HG03575 (cell line): ENCODE data around the gene TNFAIP3.
"Not testable (repeated sequence)": the region's sequence is repeated elsewhere in the genome, so short reads cannot be mapped to it uniquely, and the experiment has no call there.

ENCODE experiments used
- ATAC-seq: cut with Tn5 transposase; IDR thresholded peaks from one replicate; pipeline ENCODE4 v1.9.1; 2021; ENCODE audit not compliant: unreplicated experiment, insufficient number of reproducible peaks, low FRiP score; ENCODE audit errors: extremely low read depth

The TNFAIP3 gene

GRCh38 chr6:137875058-137875520 is 8.0 kb downstream of the TNFAIP3 start:
- no peak for ATAC-seq

- ATAC-seq, result no peak
Observed at GRCh38 chr6:137875606-137876005, 8.5 kb downstream of the TNFAIP3 start.

- no peak for ATAC-seq
Observed at GRCh38 chr6:137876547-137876946, 9.5 kb downstream of the TNFAIP3 start.

- ATAC-seq, result no peak
Observed at GRCh38 chr6:137877113-137877512, 10.1 kb downstream of the TNFAIP3 start.

GRCh38 chr6:137877606-137878005 is 10.5 kb downstream of the TNFAIP3 start:
- ATAC-seq, result no peak

GRCh38 chr6:137878029-137878428 is 11.0 kb downstream of the TNFAIP3 start:
- ATAC-seq, result no peak

- no peak for ATAC-seq
Observed at GRCh38 chr6:137878486-137879285, 11.6 kb downstream of the TNFAIP3 start.

GRCh38 chr6:137879299-137879698 is 12.2 kb downstream of the TNFAIP3 start:
- no peak for ATAC-seq

- no peak for ATAC-seq
Observed at GRCh38 chr6:137879885-137880745, 13.1 kb downstream of the TNFAIP3 start.

GRCh38 chr6:137880746-137881521 is 13.9 kb downstream of the TNFAIP3 start:
- no peak for ATAC-seq

GRCh38 chr6:137881522-137881886 is 14.4 kb downstream of the TNFAIP3 start:
- ATAC-seq, result no peak

GRCh38 chr6:137882225-137882961 is 15.3 kb downstream of the TNFAIP3 start:
- no peak for ATAC-seq

- no peak for ATAC-seq
Observed at GRCh38 chr6:137883400-137884148, 16.5 kb downstream of the TNFAIP3 start.

- no peak for ATAC-seq
Observed at GRCh38 chr6:137884149-137884909, 17.3 kb downstream of the TNFAIP3 start.

GRCh38 chr6:137884910-137885229 is 17.8 kb downstream of the TNFAIP3 start:
- ATAC-seq, result not testable (repeated sequence)

- not testable (repeated sequence) for ATAC-seq
Observed at GRCh38 chr6:137886226-137886625, 19.2 kb downstream of the TNFAIP3 start.

- ATAC-seq, result no peak
Observed at GRCh38 chr6:137890983-137891537, 24.0 kb downstream of the TNFAIP3 start.
